Endothelial cell of umbilical vein (primary cell): Measurements from ENCODE around the gene ABI2. TPM values are rescaled to one million over a fixed set of nuclear protein-coding genes. Genes with fewer than 3 reads are reported as not detected.

Experiments
- BruUV-seq: library from RNA; stranded (reverse); fragments of 400-500 nt; replicated peaks from 2 replicates; lab custom pipeline; 2021; lab: Mats Ljungman, UMichigan
- CTCF ChIA-PET: fragments of 300-600, 350-600 bp; sonication (Branson Sonifier 250); formaldehyde crosslinking; loops from one replicate; lab custom pipeline; 2021; ENCODE audit warnings: antibody characterized with exemption, inconsistent platforms; lab: Charles Lee
- POLR2A ChIA-PET: fragments of 300-600, 350-600 bp; sonication (Branson Sonifier 250); formaldehyde crosslinking; loops from one replicate; lab custom pipeline; 2021; ENCODE audit warnings: antibody characterized with exemption, inconsistent platforms; lab: Charles Lee
- DNase-seq: peaks from one replicate; pipeline ENCODE4 v3.0.0-alpha.2; 2011; ENCODE audit warnings: low read depth, low spot score
- FAIRE-seq: peaks from 2 replicates; lab custom pipeline; 2011; peaks lifted over from hg19 to GRCh38; lab: Jason Lieb, UNC
- H2AFZ ChIP-seq: 2 replicates; pipeline ENCODE4 v1.6.0; 2012; ENCODE audit warnings: low read depth, low read length, control low read depth, inconsistent platforms
- H3K27ac ChIP-seq: 2 replicates; pipeline ENCODE4 v1.5.1; 2011; ENCODE audit warnings: low read depth, mild to moderate bottlenecking, control low read depth, low read length, moderate library complexity; ENCODE audit not compliant: insufficient read depth
- H3K27me3 ChIP-seq, 2 experiments: 2 replicates each; pipeline versions ENCODE4 v1.6.0 to v1.6.1; 2011; ENCODE audit warnings: low read length in 2 of 2, mixed read lengths in 1 of 2; ENCODE audit not compliant: control insufficient read depth in 2 of 2, insufficient read depth in 2 of 2
- H3K36me3 ChIP-seq, 2 experiments: 2 replicates in 1 of 2; 3 replicates in 1 of 2; pipeline ENCODE4 v1.5.1; 2011; ENCODE audit warnings: low read length in 2 of 2, mild to moderate bottlenecking in 1 of 2, moderate library complexity in 1 of 2; ENCODE audit not compliant: control insufficient read depth in 2 of 2, insufficient read depth in 2 of 2; ENCODE audit errors: extremely low read depth in 1 of 2
- H3K4me1 ChIP-seq: 3 replicates; pipeline ENCODE4 v1.5.1; 2011; ENCODE audit warnings: mild to moderate bottlenecking, low read length; ENCODE audit not compliant: control insufficient read depth, insufficient read depth; ENCODE audit errors: extremely low read depth
- H3K4me2 ChIP-seq: 2 replicates; pipeline ENCODE4 v1.6.1; 2011; ENCODE audit warnings: low read length, control low read depth, mixed read lengths; ENCODE audit not compliant: insufficient read depth
- H3K4me3 ChIP-seq, 3 experiments: fragments of 200-600 bp in 1 of 3; sonication (generic), shearing (Covaris generic) in 1 of 3; replicated peaks in 1 of 3; 2 replicates each; pipeline ENCODE4 v1.5.1; 2011 to 2016; ENCODE audit warnings: control low read depth in 3 of 3, low read length in 3 of 3, mild to moderate bottlenecking in 2 of 3, inconsistent platforms in 1 of 3, low read depth in 1 of 3, moderate library complexity in 1 of 3; ENCODE audit not compliant: insufficient read depth in 1 of 3
- H3K79me2 ChIP-seq: 2 replicates; pipeline ENCODE4 v1.6.0; 2012; ENCODE audit warnings: low read length, inconsistent platforms; ENCODE audit not compliant: control insufficient read depth, insufficient read depth
- H3K9ac ChIP-seq: replicated peaks from 2 replicates; pipeline ENCODE3; 2011; ENCODE audit warnings: low read length, control low read depth; ENCODE audit not compliant: insufficient read depth; ENCODE audit errors: extremely low read depth
- H3K9me1 ChIP-seq: replicated peaks from 3 replicates; pipeline ENCODE4 v1.6.0; 2011; ENCODE audit warnings: mild to moderate bottlenecking, low read length; ENCODE audit not compliant: control insufficient read depth, insufficient read depth; ENCODE audit errors: extremely low read depth
- H3K9me3 ChIP-seq: replicated peaks from 2 replicates; pipeline ENCODE4 v1.5.1; 2012; ENCODE audit warnings: low read length, inconsistent platforms; ENCODE audit not compliant: control insufficient read depth, insufficient read depth
- H4K20me1 ChIP-seq: replicated peaks from 2 replicates; pipeline ENCODE3; 2011; ENCODE audit warnings: mild to moderate bottlenecking, low read length; ENCODE audit not compliant: control insufficient read depth, insufficient read depth; ENCODE audit errors: extremely low read depth
- CTCF ChIP-seq, 2 donors: IDR thresholded peaks; 1 replicate in 1 of 2; 2 replicates in 1 of 2; pipeline ENCODE4 v1.5.1; 2011; ENCODE audit warnings: low read length in 2 of 2, mild to moderate bottlenecking in 2 of 2, moderate library complexity in 2 of 2, control low read depth in 1 of 2, inconsistent platforms in 1 of 2, low read depth in 1 of 2; ENCODE audit not compliant: insufficient read depth in 1 of 2; ENCODE audit errors: extremely low read depth in 1 of 2
- EZH2 ChIP-seq: IDR thresholded peaks from 2 replicates; pipeline ENCODE4 v1.6.1; 2012; ENCODE audit warnings: borderline replicate concordance, low read depth, mild to moderate bottlenecking, moderate library complexity, low read length, inconsistent platforms; ENCODE audit not compliant: severe bottlenecking
- FOS ChIP-seq: IDR thresholded peaks from 2 replicates; pipeline ENCODE4 v1.6.1; 2011; ENCODE audit warnings: mild to moderate bottlenecking, low read length, moderate library complexity, borderline replicate concordance; ENCODE audit not compliant: insufficient read depth
- GATA2 ChIP-seq: IDR thresholded peaks from 2 replicates; pipeline ENCODE4 v1.7.0; 2011; ENCODE audit warnings: low read depth, mild to moderate bottlenecking, moderate library complexity, mixed read lengths, low read length; ENCODE audit not compliant: insufficient read length, insufficient read depth
- JUN ChIP-seq: IDR thresholded peaks from 2 replicates; pipeline ENCODE4 v1.6.1; 2011; ENCODE audit warnings: borderline replicate concordance, low read depth; ENCODE audit not compliant: insufficient read length, insufficient read depth
- MYC ChIP-seq: IDR thresholded peaks from one replicate; pipeline ENCODE4 v1.6.1; 2011; ENCODE audit warnings: mild to moderate bottlenecking, low read depth, low read length
- POLR2A ChIP-seq: IDR thresholded peaks from 2 replicates; pipeline ENCODE4 v1.6.1; 2012; ENCODE audit warnings: low read depth, mild to moderate bottlenecking, control low read depth, low read length
- POLR2AphosphoS5 ChIP-seq: IDR thresholded peaks from 2 replicates; pipeline ENCODE4 v1.6.1; 2012; ENCODE audit warnings: low read depth, mild to moderate bottlenecking, control low read depth, low read length, moderate library complexity; ENCODE audit not compliant: insufficient read depth
- dilution Hi-C: fragments of 300-500 bp; cut with MboI; formaldehyde crosslinking; loops from one replicate; pipeline ENCODE4 v1.15.0; 2019; ENCODE audit warnings: low sequenced_read_pairs; ENCODE audit not compliant: extremely low pct_ligation_motif_present
- intact Hi-C: fragments of 100-400 bp; cut with micrococcal nuclease; formaldehyde crosslinking; loops from one replicate; pipeline ENCODE4 v1.10.0; 2022
- polyA plus RNA-seq, 4 experiments: library from polyadenylated mRNA; depleted of rRNA in 3 of 4; stranded (reverse) in 3 of 4; unstranded in 1 of 4; fragments of >200 nt; gene quantifications; 2 replicates each; pipeline versions ENCODE4 v1.2.1 to v1.2.3, GENCODE V29; 2011 to 2012; ENCODE audit warnings: missing spikeins in 1 of 4
- total RNA-seq: library from RNA; stranded (reverse); gene quantifications from 2 replicates; pipeline ENCODE4 v1.2.3, GENCODE V29; 2021
- TF ChIP-seq, protein P1 (sequence below): IDR thresholded peaks from 2 replicates; pipeline ENCODE4 v1.6.1; 2011; ENCODE audit not compliant: insufficient read depth, insufficient read length

ABI2 gene
- total and polyA plus RNA-seq, 2 donors (not counting 3 experiments of a cell fraction or from before 2014, with no cell fraction given), result 35.7 to 61.0 TPM

- Histone ChIP-seq H3K79me2 (peaks cover 41% of the 10 kb centered on the region), H2AFZ (peak overlapping the region; percentile 91), H3K4me3 (peak overlapping the region; percentile 72 to 100 (median 99)), H3K27ac (peak overlapping the region; percentile 79), H4K20me1 (no peaks in the 10 kb centered on the region), H3K9me3 (no peaks in the 10 kb centered on the region), H3K4me2 (peak overlapping the region; percentile 97), H3K36me3 (no peaks in the 10 kb centered on the region), H3K9ac (peak overlapping the region; percentile 97), H3K27me3 (no peaks in the 10 kb centered on the region), H3K9me1 (no peaks in the 10 kb centered on the region), H3K4me1 (peaks cover 19% of the 10 kb centered on the region)
- no peak for TF ChIP-seq POLR2AphosphoS5
- TF ChIP-seq, protein P1, sequence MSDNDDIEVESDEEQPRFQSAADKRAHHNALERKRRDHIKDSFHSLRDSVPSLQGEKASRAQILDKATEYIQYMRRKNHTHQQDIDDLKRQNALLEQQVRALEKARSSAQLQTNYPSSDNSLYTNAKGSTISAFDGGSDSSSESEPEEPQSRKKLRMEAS, result no peak
- TF ChIP-seq CTCF (IDR thresholded peaks at IDR 0.05; ENCODE audit: extremely low read depth in 1 of 2, insufficient read depth in 1 of 2, low read depth in 1 of 2, low read length in 2 of 2), result no peak
- no peak for TF ChIP-seq GATA2
- TF ChIP-seq EZH2, result no peak
- TF ChIP-seq JUN, result no peak
- TF ChIP-seq FOS, result no peak
- no peak for TF ChIP-seq MYC
- TF ChIP-seq POLR2A, result no peak
- dilution Hi-C loops (no loop called here), intact Hi-C loops (loop anchor here (1.0 to 10.0 kb wide), 7 partner anchors 75 to 485 kb away; partner anchors contain the start of genes CARF, CYP20A1 and WDR12)
- BruUV-seq, result TSS peak; percentile 84
- POLR2A ChIA-PET, result no interaction called here
- CTCF ChIA-PET, result no interaction called here
- DNase-seq (no peak), FAIRE-seq (no peak)
Observed at GRCh38 chr2:203327582-203327900, 653 bp upstream of the ABI2 start.
